Right lung (tissue), 5 donors: ENCODE data around the gene PRKCA. TPM values are rescaled to one million over a fixed set of nuclear protein-coding genes. Genes with fewer than 3 reads are reported as not detected.
"Not testable (repeated sequence)": the region's sequence is repeated elsewhere in the genome, so short reads cannot be mapped to it uniquely, and the experiment has no call there.

Source experiments
- DNase-seq, 2 donors: peaks; one replicate each; pipeline ENCODE4 v3.0.0-alpha.2; 2013
- polyA plus RNA-seq, 5 donors: library from polyadenylated mRNA; unstranded; fragments of 120-200 nt; gene quantifications; one replicate each; pipeline versions ENCODE4 v1.2.1 to v1.2.3, GENCODE V29; 2013; ENCODE audit warnings: inconsistent platforms in 1 of 5, low replicate concordance in 1 of 5; ENCODE audit not compliant: insufficient read length in 5 of 5, insufficient read depth in 1 of 5

Gene PRKCA
- polyA plus RNA-seq, 5 donors = 11.7 to 18.1 (median 17.2) TPM

DNA sequence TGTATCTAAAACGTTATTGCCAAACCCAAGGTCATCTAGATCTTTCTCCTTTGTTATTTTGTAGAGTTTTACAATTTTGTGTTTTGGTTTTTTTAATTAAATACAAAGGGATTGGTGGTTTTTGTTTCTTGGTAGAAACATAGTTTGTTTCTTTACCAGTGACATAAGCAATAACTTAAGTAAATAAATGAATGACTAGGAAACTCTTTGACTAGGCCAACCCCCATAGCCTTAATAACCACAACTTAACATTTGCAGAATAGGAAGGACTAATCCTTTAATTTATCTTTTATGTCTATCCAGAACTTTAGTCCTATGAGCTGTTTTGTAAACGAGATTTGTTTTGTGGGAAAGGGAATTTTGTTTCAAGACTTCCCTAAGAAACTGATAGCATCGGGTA lies 162.5 kb downstream of the PRKCA start:
- no peak for DNase-seq

DNA sequence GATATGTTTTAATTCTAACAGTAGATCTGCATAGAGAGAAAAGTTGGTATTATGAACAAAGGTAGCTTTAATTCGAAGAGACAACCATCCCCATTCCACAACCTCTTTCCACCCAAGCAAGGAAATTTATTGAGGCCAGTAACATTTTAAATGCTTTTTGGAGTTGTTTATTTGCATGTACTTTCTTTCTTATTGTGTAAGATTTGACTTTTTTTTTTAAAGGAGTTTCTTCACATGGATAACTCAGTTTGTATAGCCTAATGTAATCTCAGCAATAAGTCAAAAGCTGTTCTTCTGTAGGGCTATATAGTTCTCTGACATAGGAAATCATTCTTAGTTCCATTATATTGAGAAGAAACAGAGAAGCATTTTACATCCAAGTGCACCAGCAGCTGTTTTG lies 163.3 kb downstream of the PRKCA start:
- DNase-seq = no peak

DNA sequence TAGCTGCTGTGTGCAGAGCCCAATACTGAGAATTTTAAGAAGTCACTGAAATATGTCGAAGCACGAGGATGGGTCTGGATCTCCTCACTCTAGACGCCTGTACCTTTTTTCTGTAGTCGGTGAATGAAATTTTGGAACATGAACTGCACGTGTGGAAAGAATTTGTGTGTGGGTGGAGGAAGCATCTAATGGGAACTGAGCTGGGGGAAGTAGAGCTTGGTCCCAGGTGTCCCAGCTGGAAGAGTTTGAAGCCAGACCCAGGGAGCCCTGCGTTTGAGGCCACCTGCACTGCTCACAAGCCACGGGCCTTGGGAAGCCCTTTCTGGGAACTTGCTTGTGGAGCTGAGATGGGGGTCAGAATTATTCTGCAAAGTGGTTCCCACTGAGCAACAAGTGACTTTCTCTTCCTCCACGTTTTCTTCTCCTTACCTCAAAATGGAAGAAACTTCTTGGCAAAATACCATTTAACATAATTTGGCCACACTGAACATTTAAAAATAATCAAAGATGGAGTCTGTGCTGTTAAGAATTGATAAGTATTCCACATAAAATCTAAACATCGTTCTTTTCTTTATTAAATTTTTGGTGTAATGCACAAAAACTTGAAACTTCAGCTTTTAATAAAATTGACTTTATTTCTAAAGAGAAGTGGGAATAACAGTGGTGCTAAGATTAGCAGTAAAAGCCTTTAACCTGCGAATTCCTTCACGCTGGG lies 163.8 kb downstream of the PRKCA start:
- no peak for DNase-seq

DNA sequence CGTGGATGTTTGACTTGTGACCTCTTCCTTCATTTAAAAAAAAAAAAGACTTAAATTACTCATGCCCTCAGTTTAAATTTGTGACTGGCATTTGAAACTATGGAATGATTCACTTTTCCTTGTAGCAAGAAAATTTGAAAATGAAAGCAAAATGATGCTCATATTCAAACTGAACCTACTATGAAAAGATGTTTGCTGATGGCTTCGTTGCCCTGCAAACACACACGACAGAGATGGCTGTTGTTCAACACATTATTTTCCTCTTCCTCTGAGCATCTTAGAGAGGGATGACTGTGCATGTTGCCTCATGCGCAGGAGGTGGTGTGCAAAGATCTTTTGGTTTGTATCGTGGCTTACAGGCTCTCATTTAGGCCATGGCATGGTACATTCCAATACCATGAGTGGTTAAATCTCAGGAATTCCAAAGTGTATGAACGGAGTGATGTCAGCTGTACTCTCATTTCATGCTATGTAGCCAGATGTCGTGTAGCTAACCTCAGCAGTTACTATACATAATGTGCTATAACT lies 164.5 kb downstream of the PRKCA start:
- DNase-seq = peak in 1 of 2 donors; percentile 48

DNA sequence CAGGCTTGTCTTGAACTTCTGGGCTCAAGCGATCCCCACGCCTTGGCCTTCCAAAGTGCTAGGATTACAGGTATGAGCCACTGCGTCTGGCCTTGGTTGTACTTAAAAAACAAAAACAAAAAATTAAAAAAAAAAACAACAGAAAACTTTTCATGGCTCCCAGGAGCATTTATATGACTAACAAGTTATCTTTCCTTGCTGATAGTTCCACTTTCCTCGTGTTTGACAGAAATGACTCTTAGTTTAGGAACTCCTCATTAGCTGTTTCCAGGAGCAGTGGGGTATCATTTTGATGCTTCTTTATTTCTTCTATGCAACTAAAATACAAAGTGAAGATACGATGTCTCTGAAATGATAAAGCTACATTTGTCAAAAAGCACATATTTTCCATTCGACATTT lies 165.4 kb downstream of the PRKCA start:
- DNase-seq = no peak

DNA sequence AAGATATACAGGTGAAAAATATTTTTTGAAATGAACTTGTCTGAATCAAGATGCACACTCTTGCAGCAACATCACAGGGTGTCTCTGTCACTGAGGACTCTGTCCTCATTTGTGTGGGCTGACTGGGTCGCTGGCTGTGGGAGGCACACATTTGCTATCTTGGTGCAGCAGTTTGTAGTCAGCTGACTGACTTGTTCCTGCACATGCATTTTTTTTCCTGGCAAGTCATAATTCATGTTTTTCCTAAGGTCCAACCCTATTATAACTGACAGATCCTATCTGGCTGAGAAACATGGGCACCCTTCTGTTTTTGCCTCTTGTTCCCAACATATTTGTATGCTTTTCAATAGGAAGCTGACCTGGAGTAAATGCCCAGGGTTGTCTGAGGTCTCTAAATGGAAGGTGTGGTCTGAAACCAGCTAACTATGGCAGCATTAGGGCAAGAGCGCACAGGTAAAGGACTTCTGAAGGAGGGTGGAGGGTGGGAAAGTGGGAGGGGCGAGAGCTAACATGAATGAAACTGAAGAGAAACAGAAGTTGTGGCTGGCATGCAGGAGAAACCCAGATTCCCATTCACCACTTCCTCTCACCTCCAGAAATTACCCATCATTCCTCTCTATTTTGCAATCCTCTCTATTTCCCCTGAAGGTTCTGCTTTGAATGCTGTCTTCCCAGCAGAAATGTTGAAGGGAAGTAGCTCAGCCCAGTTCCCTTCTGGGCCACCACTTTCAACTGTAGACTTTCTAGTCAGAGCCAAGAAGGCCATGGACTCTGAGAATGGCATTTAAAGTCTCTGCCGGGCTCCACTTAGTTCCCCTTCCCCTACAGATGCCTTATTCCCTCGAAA lies 166.1 kb downstream of the PRKCA start:
- DNase-seq = no peak

DNA sequence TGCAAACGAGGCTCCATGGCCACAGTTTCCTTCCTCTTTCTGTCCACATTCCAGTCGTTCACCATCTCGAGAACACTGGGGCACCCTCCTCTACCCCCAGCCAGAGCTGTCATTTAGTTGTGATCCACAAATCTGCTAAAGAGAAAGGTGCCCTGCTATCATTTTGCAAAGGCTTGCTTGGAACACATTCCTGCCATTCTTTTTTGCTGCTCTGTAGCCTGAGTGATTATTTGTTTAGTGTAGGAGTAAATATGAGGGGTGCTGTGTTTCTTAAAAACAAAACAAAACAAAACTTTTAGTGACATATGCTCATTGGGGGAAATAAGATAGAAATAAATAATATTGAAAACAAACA lies 166.7 kb downstream of the PRKCA start:
- DNase-seq = no peak

DNA sequence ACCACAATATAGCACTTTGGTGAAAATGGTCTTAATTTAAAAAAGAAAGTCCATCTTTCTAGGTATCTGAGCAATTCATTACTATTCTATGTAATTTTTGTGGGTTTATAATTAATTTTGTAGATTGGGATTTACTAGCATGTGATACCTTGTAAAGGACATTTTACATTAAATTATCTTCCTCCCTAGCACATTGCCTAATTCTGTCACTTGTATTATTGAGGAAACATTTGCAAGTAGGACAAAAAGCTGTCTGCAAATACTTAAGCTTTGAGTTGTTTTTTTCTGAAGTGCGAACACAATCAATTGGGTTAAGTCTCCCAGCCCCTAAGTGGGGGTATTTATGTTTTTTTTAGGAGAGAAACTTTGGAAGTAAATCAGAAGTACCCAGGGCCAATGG lies 167.0 kb downstream of the PRKCA start:
- DNase-seq = no peak

DNA sequence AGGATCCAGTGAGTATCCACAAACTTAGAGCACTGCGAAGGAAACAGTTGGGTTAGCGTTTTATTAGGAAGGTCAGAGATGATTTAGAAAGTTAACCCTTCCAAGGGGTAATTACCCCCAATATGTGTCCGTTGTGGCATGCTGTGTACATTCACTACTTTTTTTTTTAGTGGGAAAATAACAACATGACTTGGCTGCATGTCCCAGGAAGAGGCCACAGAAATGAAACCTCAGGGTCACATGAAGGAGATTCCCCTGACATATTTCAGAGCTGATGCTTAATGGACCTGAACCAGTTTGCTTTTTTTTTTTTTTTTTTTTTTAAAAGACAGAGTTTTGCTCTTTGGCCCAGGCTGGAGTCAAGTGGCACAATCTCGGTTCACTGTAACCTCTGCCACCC lies 167.5 kb downstream of the PRKCA start:
- no peak for DNase-seq

DNA sequence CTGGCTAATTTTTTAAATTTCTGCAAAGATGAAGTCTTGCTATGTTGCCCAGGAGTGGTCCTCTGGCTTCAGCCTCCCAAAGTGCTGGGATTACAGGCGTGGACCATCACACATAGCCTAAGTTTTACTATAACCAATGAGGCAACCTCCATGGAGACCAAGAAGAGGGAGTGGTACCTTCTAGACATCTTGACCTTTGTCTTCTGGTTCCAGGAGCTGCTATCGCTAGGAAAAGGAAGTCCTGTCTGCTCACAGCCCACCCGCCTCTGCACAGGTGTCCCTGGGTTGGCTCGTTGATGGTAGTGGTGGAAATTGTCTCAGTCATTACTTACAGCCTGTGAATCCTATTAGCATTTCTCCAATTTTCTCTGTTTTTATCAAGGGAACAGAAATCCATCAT lies 169.7 kb downstream of the PRKCA start:
- DNase-seq = no peak

DNA sequence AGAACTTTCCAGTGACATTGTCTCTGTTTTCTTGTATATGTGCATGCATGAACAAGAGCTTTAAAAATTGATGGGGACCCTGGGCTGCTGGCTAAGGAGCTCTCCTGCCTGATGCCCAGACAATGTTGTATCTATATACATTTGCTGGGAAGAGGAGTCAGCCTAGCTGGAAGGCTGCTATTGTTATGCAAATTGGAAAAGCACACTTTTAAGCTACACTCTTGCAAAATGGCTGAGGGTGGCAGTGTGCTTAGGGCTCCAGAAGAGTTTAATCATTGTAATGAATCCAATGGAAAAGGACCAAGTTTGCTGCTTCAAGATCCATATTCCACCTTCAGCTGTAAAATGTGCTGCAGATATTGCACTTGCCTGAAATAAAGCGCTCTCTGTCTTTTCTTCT lies 171.8 kb downstream of the PRKCA start:
- DNase-seq = no peak

DNA sequence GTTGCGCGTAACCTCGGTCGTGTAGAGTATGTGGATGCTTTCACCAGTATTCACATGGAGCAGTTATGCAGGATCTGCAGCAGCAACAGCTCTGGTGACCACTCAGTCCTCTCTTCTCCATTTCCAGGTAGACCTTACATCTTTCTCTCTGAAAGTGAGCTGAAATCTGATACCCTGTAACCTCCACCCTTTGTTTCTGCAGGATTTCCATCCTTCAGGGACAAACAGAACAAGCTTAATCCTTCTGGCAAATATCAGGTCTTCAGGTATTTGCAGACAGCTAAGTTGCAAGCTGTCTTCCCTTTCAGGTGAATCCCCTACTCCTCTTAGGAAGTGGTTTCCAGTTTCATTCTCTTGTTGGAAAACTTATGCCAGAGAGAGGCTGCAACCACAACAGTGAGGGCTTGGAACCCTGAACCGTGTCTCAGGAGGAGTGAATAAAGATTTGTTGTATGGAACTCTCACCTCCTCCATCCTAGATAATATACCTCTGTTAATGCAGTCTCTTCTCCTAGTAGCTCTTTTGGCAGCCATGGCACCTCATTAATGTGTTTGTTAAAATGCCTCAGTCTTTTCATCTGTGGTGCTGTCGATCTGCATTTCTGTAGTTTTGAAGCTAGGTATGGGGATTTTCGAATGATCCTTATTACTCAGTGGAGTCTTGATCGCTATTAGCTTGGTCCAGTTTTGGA lies 172.5 kb downstream of the PRKCA start:
- no peak for DNase-seq

DNA sequence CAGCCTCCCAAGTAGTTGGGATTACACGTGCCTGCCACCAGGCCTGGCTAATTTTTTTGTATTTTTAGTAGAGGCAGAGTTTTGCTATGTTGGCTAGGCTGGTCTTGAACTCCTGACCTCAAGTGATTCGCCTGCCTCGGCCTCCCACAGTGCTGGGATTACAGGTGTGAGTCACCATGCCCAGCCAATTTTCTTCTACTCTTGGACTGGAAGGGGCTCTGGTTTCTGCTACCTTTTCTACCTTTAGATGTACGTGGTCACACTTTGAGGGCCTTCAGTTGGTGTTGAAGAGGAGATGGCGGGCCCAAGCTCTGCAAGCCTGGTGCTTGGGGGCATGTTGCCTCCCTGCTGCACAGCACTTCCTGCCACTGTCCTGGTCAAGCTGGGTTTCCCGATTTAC lies 173.6 kb downstream of the PRKCA start:
- no peak for DNase-seq

DNA sequence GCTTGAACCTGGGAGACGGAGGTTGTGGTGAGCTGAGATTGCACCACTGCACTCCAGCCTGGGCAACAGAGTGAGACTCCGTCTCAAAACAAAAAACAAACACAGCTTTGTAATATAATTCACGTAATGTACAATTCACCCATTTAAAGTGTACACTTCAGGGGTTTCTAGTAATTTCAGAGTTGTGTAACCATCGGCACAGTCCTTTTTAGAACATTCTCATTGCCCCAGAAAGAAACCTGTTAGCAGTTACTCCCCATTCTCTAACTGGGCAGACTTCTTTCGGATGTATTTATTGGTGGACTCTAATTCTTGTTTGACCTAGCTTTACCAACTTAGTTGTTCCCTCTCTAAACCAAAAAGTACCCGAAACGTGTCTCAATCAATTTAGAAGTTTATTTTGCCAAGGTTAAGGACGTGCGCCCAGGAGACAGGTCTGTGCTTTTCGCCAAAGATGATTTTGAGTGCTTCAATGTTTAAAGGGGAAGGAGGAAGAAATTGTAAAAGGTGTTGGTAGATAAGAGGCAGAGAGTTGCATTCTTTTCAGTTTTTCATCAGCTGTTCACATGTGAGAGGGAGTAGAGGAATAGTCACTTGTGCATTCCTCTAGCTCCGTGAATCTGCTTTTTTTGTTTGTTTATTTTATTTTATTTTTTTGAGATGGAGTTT lies 175.3 kb downstream of the PRKCA start:
- DNase-seq = no peak

DNA sequence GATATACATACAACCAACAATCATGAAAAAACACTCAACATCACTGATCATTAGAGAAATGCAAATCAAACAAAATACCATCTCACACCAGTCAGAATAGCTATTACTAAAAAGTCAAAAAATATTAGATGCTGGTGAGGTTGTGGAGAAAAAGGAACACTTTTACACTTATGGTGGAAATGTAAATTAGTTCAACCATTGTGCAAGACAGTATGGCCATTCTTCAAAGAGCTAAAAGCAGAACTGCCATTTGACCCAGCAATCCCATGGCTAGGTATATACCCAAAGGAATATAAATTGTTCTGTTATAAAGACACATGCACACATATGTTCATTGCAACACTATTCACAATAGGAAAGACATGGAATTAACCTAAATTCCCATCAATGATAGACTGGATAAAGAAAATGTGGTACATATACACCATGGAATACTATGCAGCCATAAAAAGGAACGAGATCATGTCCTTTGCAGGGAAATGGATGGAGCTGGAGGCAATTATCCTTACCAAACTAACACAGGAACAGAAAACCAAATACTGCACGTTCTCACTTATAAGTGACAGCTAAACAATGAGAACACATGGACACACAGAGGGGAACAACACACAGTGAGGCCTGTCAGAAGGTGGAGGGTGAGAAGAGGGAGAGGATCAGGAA lies 176.9 kb downstream of the PRKCA start:
- not testable (repeated sequence) for DNase-seq

DNA sequence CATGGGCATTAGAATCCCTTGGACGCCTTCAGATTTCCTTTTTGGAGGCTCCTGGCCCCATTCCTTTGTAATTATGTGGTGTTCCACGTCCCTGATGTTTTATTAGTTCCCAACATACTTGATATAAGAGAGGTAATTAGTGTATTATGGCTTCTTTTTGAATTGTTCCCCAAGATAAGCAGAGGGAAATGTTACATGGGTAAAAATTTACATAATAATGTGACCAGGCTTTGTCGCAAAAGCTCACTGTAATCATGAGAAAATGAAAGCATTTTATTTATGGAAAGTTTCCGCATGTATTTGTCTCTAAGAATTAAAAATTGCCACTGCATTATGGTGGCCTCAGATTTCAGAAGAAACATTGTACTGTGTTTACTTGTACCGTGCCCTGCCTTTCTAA lies 177.8 kb downstream of the PRKCA start:
- DNase-seq = no peak

DNA sequence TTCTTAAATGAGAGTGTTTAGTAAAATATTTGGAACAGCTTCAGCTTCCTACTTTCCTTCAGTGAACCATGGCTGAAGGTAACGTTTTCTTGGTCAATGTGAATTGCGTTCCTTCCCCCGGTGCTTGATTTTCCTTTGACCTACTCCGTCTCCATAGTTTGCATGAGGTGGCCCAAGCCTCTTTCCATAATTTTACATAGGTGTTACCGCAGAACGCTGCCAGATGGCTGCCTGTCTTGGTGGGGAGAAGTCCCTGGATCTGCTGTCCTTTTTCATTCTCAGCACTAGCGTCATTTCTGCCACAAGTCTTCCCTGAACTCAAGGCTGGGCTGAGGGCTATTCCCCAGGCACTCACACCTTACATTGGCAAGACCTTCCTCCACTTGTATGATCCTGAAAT lies 178.4 kb downstream of the PRKCA start:
- no peak for DNase-seq

DNA sequence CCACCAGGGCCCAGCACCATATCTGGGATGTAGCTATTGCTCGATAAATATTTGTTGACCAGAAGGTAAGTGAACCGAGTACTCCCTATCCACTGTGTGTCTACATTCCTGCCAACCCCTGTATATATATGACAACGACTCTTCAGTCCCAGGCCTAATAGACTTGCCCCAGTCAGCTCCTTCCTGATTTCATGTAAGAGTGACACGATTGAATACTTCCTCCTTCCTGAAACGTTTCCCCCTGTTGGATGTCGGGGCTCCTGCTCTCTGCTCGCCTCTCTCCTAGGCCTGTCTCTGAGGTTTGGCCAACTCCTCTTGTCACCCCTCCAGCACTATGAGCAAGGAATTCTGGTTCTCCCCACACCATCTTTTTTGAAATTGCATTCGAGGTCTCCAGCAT lies 178.9 kb downstream of the PRKCA start:
- DNase-seq = no peak

DNA sequence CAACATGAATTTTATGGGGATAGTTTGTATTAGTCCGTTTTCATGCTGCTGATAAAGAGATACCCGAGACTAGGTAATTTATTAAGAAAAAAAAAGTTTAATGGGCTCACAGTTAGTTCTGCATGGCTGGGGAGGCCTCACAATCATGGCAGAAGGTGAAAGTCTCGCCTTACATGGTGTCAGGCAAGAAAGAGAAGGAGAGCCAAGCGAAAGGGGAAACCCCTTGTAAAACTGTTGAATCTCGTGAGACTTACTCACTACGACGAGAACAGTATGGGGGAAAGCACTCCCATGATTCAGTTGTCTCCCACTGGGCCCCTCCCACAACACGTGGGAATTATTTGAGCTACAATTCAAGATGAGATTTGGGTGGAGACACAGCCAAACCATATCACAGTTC lies 181.5 kb downstream of the PRKCA start:
- no peak for DNase-seq

DNA sequence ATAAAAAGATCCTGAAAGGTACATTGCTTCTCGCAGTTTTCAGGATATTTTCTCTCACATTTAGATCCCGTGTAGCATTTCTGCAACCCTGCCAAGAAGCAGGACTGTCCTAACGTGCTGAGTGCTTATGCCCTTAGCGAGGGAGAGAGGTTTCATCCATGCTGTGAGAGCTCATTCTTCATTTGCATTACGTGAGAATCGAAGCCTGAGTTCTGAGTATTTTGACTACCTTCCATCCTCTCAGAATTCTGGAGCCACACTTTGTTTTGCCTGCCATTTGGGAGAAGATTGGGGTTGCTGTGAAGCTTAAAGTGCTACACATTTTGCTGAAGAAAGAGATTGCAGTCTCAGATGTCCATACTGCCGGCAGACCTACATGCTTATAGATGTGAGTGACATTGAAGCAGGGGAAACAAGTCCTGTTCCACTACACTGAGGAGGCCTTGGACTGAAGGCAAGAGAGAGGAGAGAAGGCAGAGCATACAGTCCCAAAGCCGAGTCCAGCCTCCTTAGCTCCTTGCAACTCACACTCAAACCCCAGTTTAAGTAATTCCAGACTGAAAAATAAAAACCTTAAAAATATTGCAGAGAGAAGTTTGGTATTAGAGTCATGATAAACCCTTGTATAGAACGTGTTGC lies 183.0 kb downstream of the PRKCA start:
- no peak for DNase-seq

DNA sequence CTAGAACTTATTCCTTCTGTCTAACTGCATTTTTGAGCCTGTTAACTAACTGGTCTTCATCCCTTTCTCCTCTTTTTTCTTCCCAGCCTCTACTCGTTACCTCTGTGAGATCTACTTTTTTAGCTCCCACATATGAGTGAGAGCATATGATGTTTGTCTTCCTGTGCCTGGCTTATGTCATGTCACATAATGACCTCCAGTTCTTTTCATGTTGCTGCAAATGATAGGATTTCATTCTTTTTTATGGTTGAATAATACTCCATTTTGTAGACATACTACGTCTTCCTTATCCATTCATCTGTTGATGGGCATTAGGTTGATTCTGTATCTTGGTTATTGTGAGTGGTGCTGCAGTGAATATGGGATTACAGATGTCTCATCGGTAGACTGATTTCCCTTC lies 184.7 kb downstream of the PRKCA start:
- no peak for DNase-seq
